ENCODE results near the gene FGF12.

The FGF12 gene

DNA sequence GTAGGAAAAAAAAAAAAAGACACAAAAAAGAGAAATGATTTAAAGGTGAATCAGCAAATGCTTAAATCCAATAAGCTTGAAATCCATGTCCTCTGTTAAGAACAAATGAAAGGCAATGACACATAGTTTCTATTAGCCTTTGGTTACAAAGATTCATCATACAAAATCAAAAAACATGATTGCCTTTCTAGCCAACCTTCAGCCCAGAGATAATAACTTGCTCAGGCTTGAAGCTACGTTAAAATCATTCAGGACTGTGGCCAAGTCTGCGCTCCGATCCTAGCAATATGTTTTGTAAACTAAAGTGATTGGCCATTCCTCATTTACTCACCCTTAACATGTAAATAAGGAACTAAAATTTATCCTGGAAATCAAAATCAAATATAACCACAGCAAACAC is 556.7 kb downstream of the FGF12 start:
- FAIRE-seq, result no peak

DNA sequence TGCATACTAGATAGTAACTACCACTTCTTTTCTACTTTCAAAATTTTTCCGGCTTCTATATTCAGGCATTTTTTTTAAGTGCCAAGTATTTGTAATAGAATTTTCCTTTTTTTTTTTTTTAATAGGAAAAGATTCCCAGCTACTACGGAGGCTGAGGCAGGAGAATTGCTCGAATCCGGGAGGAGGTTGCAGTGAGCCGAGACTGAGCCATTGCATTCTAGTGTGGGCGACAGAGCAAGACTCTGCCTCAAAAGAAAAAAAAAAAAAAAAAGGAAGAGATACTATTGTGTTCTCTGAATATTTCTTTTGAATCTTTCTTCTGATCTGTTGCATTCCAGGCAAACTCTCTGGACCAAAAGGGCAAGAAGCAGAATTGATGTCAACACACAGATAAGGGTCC is 557.3 kb downstream of the FGF12 start:
- FAIRE-seq, result no peak

DNA sequence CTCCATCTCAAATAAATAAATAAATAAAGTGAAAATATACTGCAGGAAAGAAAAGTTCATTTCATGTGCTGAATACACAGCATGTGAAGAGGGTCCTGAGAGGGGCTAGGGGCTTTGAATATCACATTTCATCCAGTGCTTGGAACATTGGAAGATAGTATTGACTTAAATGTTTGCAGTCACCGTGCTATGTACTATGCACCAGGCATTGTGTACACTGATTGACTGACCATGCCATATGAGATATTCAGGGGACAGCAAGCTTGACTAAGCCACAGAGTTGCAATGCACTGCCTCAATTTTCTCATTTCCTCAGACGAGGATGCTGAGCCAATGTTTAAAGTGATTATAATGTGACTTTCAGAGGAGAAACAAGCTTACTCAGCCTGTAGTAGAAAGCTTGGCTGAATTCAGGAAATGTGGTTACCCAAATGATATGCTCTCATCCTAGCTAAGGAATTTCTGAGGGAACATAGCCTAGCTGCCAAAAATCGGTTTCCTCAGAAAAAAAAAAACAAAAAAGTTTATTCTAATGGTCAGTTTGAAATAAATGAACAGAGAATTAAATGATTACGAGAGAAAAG is 557.9 kb downstream of the FGF12 start:
- no peak for FAIRE-seq

DNA sequence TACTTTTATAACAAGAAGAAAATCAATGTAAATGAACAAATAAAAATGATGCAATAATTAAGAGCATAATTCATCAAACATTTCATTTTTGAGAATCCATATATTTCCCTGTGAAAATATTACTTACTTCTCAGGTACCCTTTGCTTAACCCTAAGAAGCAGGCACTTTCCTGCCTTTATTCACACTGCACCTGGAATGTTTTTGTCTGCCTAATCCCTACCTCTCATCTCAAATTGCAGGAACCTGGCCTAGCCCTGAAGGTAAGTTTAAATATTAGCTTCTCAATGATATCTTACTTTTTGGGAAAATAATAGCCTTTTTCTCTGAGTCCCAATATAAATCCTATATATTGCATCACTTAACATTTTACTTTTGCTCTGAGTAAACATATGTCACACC is 559.1 kb downstream of the FGF12 start:
- FAIRE-seq, result no peak

DNA sequence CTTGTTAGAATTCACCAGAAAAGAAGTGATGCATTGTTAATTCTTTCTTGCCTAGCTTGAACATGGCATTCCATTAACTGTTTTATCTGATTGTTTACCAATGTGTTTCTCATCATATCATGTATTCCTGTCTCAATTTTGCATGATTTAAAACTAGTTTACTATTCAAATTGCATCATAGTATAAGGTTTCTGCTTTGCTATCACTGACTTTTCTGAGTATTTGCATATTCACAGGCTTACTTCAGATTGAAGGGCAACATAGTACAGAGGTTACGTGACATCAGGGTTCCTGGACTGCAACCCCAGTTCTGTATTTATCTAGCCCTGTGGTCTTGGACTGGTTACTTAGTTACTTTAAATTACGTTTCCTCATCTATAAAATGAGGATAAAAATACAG is 561.8 kb downstream of the FGF12 start:
- FAIRE-seq, result no peak

DNA sequence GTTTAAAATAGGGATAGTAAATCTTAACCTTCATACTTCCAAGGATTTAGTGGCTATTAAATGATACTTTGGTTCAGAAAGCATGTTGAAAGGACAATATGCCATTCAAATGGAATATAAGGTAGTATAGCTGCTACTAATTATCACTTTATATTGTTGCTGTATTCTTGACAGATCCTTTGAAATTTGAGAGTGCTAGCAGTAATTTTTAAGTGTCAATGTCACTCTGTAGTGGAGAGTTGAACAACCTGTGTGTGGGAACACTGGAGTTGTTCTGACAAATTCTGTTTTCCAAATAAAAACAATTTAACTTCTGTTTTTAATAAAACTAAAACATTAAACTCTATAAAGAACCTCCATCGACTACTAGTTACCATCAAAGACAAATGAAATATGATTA is 565.7 kb downstream of the FGF12 start:
- FAIRE-seq, result no peak

DNA sequence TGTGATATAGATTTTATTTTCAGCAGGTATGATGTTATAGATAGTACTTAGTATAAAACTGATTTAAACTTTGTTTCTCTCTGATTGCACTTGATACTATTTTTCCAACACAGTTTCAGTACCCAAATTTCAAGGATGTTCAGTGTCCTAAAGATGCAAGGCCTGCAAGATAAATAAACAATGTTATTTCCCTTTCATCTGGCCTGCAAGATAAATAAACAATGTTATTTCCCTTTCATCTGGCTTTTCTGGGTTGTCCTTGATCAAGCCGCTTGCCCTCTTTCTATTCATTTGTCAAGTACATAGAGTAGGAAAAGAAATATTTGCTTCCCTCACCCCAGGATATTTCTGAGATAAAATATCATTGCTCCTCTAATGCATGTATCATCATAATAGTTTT is 571.0 kb downstream of the FGF12 start:
- no peak for FAIRE-seq

DNA sequence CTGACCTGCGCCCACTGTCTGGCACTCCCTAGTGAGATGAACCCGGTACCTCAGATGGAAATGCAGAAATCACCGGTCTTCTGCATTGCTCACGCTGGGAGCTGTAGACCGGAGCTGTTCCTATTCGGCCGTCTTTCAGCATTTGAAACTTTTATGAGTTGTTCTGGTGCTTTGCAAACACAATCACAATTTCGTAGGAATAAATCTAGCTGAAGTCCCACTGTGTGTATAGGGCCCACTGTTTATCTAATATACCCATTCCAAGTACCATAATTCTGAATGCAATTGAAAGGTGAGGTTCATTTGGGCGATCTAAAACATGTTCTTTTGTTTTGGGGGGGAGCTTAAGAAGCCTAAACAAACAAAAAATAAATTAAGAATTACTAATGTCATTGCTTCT is 572.1 kb downstream of the FGF12 start:
- FAIRE-seq, result no peak

DNA sequence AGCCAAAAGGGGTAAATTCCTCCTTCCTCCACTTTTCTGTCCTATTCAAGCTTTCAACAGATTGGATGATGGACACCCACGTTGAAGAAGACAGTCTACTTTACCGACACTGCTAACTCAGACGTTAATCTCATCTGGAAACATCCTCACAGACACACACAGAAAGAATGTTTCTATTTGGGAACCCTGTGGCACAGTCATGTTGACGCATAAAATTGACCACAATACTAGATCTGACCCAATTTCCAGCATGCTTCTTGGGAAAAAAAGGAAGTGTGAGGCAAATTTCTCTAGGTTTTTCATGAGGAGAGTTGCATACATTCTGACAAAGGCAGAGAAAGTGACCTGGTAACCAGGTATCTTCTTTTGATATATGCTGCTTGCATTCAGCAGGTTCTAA is 594.1 kb downstream of the FGF12 start:
- no peak for FAIRE-seq

DNA sequence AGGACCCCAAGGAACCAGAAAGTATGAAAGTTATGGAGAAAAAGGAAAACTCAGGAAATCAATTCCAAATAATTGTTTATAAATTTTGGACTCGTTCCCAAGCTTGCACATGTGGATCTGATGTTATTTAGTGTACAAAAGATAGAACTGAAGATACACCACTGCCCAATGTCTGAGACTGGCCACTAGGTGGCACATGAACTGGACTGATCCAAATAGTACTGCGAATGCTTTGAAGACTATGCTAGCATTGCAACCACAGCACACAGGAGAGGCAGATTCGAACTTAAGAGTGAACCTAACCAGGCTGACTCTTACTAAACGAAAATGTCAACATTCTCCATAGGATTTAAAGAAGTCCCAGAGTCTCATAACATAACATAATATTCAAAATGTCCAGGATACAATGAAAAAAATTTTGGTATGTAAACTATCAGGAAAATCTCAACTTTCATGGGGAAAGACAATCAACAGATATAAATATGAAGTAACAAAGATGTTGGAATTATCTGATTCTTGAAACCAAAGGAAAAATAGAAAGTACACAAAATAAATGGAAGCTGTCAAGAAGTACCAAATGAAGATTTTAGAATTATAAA is 596.7 kb downstream of the FGF12 start:
- peak; percentile 72 for FAIRE-seq

DNA sequence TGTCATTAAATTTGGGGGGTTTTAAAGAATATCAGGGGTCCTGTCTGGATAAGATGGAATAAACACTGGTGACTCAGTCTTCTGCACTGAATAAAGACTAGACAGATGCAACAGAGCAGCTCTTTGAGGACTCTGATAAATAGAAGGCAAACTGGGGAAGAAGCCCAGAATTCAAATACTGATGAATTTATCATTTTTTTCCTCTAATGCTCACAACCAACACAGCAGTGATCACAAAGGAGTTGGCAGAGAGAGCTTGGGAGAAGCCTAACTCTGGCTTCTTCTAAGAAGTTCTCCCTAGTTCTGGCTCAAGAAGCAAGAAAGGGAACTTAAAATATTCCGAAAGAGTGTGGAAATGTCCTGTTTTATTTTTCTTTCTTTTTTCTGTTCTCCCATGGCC is 597.8 kb downstream of the FGF12 start:
- FAIRE-seq, result no peak

DNA sequence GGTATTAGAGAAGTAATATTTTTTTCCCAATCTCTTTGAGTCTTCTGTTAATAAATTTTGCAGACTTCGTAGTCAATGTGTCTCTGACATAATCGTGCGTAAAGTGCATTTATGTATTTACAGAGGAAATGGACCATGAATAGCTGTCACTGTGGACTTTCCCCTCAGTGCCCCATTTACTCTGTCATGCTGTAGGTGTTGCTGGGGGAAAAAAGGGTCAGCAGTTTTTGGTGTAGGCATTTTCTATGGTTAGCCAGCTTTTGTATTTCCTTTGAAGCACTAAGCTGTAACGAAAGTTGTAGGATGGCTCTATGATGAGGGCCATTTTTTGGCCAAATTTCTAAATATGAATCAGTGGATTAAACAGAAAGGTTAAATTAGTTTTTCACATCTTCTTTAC is 598.4 kb downstream of the FGF12 start:
- no peak for FAIRE-seq

DNA sequence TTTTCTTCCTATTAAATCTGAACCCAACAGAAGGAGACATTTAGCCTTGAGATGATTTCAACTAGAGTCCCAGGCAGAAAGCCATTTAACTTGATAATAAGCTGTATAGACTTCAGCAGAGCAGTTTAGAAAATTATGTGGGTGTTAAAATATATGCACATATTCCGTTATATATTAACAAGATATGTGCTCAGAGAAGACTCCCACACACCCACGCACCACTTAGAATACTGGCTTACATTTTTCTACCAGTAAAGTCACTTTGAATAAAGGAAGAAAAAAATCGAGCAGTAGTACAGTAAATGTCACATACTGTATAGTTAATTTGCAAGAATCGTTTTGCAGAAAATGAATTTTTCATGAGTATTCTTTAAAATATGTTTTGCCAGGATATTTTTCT is 599.3 kb downstream of the FGF12 start:
- no peak for FAIRE-seq

DNA sequence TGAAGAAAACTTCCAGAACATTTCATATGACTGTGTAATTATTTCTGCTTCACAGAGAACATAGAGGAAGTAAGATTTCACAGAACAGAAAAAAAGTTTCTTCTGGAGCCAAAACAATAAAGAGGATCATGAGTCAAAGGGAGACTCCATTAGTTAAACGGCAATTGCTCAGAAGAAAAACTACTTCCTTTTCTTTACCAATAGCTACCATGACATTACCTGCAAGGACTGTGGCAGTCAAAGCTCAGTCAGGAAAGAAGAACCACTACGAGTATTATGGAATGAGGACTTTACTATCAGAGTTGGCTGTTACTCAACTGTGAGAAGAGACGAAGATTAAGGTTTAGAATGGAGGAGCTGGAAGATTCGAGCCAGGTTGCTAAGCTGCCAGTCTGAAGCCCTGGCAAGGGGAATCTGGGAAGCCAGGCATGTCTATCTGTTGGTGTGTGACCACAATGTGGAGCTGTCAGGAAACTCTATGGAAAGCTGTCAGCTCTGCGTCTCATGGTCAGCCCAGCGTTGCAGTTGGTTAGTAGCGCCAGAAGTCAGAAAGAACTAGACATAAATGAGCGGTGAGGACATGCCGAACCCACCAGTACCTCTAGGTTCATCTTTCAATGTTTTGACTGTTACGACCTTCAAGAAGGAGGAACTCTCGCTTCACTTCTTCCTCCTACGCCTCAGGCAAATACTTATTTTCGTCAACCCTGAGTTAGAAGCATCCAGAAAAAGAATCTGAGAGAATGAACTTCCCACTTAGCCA is 604.3 kb downstream of the FGF12 start:
- FAIRE-seq, result no peak

DNA sequence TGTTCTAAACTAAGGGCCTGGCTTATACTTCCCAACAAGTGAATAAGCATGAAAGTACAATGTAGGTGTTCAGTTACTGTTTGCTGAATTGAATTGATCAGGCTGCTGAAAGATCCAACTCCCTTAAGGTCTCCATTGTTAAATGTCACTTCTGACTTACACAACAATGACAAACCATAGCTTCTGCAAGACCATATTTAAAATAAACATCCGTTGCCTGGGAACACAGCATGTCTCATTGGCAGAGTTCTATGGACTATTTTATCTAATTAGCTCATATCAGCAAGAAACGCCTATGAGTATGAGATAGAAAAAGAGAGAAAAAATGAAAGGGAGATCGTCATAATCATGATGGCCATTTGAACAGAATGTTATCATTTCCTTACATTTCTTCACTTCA is 605.4 kb downstream of the FGF12 start:
- no peak for FAIRE-seq

DNA sequence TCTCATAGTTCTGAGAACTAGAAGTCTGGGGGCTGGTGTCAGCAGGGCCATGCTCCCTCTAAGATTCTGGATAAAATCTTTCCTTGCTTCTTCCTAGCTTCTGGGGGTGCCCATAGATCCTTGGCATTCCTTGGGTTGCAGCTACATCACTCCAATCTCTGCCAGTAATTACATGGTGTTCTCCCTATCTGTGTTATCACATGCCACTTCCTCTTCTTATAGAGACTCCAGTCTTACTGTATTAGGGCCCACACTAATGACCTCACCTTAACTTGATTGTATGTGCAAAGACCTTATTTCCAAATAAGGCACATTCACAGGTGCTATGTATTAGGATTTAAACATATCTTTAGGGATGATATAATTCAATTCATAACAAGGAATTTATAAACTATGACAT is 618.5 kb downstream of the FGF12 start:
- no peak for FAIRE-seq

DNA sequence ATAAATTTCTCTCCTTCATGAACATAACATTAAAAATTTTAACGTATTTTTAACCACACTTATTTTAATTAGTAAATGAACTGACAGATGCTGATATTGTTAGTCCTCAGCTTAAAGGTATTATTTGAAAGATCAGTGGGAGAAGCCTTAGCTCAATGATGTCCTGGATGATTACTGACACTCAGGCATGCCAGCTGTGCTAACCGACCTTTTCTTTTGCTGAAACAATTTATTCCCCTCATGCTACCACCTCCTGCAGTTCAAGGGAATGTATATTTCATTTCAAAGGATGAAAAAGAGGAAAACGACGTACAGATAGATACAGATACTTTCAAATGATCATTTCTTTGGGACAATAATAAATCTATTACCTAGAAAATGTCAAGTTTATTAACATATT is 620.8 kb downstream of the FGF12 start:
- FAIRE-seq, result no peak

DNA sequence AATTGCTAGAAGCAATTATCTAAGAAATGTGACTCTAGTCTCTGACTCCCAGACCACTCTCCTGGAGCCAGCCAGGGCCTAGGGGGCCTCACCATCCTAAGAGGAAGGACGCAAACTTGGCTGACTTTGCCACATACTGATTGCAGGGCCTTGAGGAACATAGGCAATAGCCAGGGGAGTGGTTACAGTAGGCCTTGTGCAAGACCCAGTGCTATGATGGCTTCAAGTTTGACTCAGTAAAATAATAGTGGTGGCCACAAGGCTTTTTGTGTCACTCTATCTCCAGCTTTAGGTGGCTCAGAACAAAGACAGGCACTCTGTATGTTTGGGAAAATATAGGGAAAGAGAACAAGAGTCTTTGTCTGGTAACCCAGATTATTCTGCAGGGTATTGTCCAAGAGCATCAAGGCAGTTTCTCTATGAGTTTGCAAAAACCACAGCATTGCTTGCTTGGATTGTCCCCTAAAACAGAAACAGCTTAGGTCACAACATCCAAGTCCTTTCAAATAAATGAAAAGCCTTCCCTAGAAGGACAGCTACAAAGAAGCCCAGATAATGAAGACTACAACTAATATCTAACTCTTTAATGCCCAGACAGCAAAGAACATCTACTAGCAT is 634.8 kb downstream of the FGF12 start:
- FAIRE-seq, result no peak

DNA sequence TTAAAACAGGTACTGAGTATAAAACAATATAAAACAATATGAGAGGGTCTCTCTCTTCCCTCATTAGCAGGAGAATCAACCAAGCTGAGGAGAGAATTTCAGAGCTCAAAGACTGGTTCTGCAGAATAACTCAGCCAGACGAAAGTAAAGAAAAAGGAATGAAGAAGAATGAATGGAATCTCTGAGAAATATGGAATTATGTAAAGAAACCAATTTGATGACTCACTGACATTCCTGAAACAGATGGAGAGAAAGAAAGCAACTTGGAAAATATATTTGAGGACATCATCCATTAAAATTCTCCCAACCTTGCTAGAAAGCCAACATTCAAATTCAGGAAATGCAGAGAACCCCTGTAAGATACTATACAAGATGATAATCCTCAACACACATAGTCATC is 635.5 kb downstream of the FGF12 start:
- no peak for FAIRE-seq

DNA sequence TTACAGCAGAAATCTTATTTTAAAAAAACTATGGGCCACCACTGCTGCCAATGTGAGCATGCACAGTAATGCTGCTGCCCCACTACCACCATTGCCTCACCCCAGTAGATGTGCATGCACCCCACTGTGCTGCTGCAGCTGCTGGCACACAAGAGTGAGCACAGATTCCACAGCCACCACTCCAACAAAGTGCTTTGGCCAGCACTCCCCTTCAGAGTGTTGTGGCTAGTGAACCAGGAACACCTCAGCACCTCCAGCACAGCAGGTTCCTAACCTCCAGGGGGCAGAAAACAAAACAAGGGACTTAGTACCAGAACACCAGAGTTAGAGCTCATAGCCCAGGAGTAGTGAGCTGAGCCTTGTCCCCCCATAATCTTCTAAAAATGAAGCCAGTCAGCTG is 636.8 kb downstream of the FGF12 start:
- FAIRE-seq, result no peak
